Hepatocyte (in vitro differentiated cells): ENCODE measurements around the gene DDIT4. TPM values are rescaled to one million over a fixed set of nuclear protein-coding genes. Genes with fewer than 3 reads are reported as not detected.
A peak's percentile ranks its signal among the peaks of the same experiment; 100 is the strongest.

ENCODE experiments used
- DNase-seq: peaks from one replicate; pipeline ENCODE4 v3.0.0-alpha.2; 2016; ENCODE audit warnings: low spot score
- H2AFZ ChIP-seq: fragments of 200-600 bp; sonication (generic); 2 replicates; pipeline ENCODE4 v1.6.0; 2016; ENCODE audit warnings: antibody characterized with exemption, mild to moderate bottlenecking
- H3K27ac ChIP-seq: fragments of 200-600 bp; sonication (generic); 2 replicates; pipeline ENCODE4 v1.5.1; 2016; ENCODE audit warnings: mild to moderate bottlenecking
- H3K27me3 ChIP-seq: fragments of 200-600 bp; sonication (generic); 2 replicates; pipeline ENCODE4 v1.6.1; 2016
- H3K36me3 ChIP-seq: fragments of 200-600 bp; sonication (generic); replicated peaks from 2 replicates; pipeline ENCODE4 v1.5.1; 2016; ENCODE audit warnings: low read depth; ENCODE audit not compliant: insufficient read depth
- H3K4me1 ChIP-seq: fragments of 200-600 bp; sonication (generic); 2 replicates; pipeline ENCODE4 v1.5.1; 2016; ENCODE audit warnings: mild to moderate bottlenecking, moderate library complexity; ENCODE audit not compliant: insufficient read depth
- H3K4me2 ChIP-seq: fragments of 200-600 bp; sonication (generic); 2 replicates; pipeline ENCODE4 v1.6.0; 2016
- H3K4me3 ChIP-seq: fragments of 200-600 bp; sonication (generic); 2 replicates; pipeline ENCODE4 v1.5.1; 2016; ENCODE audit warnings: mild to moderate bottlenecking
- H3K79me2 ChIP-seq: fragments of 200-600 bp; sonication (generic); 2 replicates; pipeline ENCODE4 v1.6.0; 2017; ENCODE audit warnings: mild to moderate bottlenecking
- H3K9me2 ChIP-seq: fragments of 200-600 bp; sonication (generic); replicated peaks from 2 replicates; pipeline ENCODE4 v1.6.0; 2017; ENCODE audit warnings: mild to moderate bottlenecking; ENCODE audit not compliant: insufficient read depth
- H3K9me3 ChIP-seq: fragments of 200-600 bp; sonication (generic); 2 replicates; pipeline ENCODE4 v1.5.1; 2016; ENCODE audit warnings: low read depth, mild to moderate bottlenecking
- H4K20me1 ChIP-seq: fragments of 200-600 bp; sonication (generic); 2 replicates; pipeline ENCODE4 v1.6.0; 2016; ENCODE audit warnings: mild to moderate bottlenecking; ENCODE audit not compliant: insufficient read depth, poor library complexity, severe bottlenecking
- CTCF ChIP-seq: fragments of 200-600 bp; sonication (generic); IDR thresholded peaks from 2 replicates; pipeline ENCODE4 v1.5.1; 2016; ENCODE audit warnings: antibody characterized with exemption, mild to moderate bottlenecking; ENCODE audit not compliant: poor library complexity
- EZH2 ChIP-seq: fragments of 200-600 bp; sonication (generic); IDR thresholded peaks from 2 replicates; pipeline ENCODE4 v1.6.1; 2016; ENCODE audit warnings: antibody characterized with exemption, mild to moderate bottlenecking, borderline replicate concordance
- EZH2phosphoT487 ChIP-seq: fragments of 200-600 bp; sonication (generic); IDR thresholded peaks from one replicate; pipeline ENCODE4 v1.6.1; 2018; ENCODE audit warnings: antibody characterized with exemption, mild to moderate bottlenecking, low read depth, moderate library complexity; ENCODE audit not compliant: unreplicated experiment, severe bottlenecking
- WGBS: methylation state at CpG from one replicate; pipeline ENCODE4 v1.1.6; 2016; ENCODE audit warnings: low lambda C conversion rate; ENCODE audit errors: missing lambda C conversion rate; 5-methylcytosine and 5-hydroxymethylcytosine counted together
- polyA plus RNA-seq: library from polyadenylated mRNA; unstranded; fragments of >200 nt; fragmentation: Nextera tagmentation; extraction: Ambion mirVana; gene quantifications from 2 replicates; pipeline ENCODE4 v1.2.1, GENCODE V29; 2016
- total RNA-seq: library from RNA; depleted of rRNA; stranded (reverse); fragments of >200 nt; gene quantifications from 2 replicates; pipeline ENCODE4 v1.2.3, GENCODE V29; 2014

The DDIT4 gene
- total and polyA plus RNA-seq, 2 experiments from 2014 or later = 165 to 235 TPM

- no peak for TF ChIP-seq EZH2
- no peak for TF ChIP-seq CTCF
- no peak for TF ChIP-seq EZH2phosphoT487
- Histone ChIP-seq H3K9me3 (no peaks in the 10 kb centered on the region), H4K20me1 (no peaks in the 10 kb centered on the region), H3K79me2 (no peaks in the 10 kb centered on the region), H2AFZ (no peak overlapping the region), H3K27ac (peak overlapping the region; percentile 97), H3K27me3 (no peaks in the 10 kb centered on the region), H3K36me3 (no peaks in the 10 kb centered on the region), H3K4me2 (no peak overlapping the region), H3K4me1 (peaks cover 39% of the 10 kb centered on the region), H3K9me2 (no peaks in the 10 kb centered on the region), H3K4me3 (no peak overlapping the region)
- WGBS = 93% methylated on average over 4 of the region's 4 CpGs
- DNase-seq = no peak
These were observed 36.9 kb downstream of the DDIT4 start for GRCh38 chr10:72310636-72311035.

- no peak for DNase-seq
- Histone ChIP-seq H3K36me3 (no peaks in the 10 kb centered on the region), H3K9me3 (no peaks in the 10 kb centered on the region), H3K27ac (no peak overlapping the region), H4K20me1 (no peaks in the 10 kb centered on the region), H2AFZ (no peak overlapping the region), H3K4me3 (no peak overlapping the region), H3K9me2 (no peaks in the 10 kb centered on the region), H3K27me3 (no peaks in the 10 kb centered on the region), H3K79me2 (no peaks in the 10 kb centered on the region), H3K4me2 (no peak overlapping the region), H3K4me1 (peaks cover 48% of the 10 kb centered on the region)
- no peak for TF ChIP-seq EZH2phosphoT487
- no peak for TF ChIP-seq EZH2
- TF ChIP-seq CTCF = no peak
- 87% methylated on average over 7 of the region's 7 CpGs for WGBS
These were observed 37.9 kb downstream of the DDIT4 start for GRCh38 chr10:72311667-72312066.

- 93% methylated on average over 8 of the region's 8 CpGs for WGBS
- no peak for TF ChIP-seq CTCF
- TF ChIP-seq EZH2phosphoT487 = no peak
- no peak for TF ChIP-seq EZH2
- no peak overlapping the region for H2AFZ ChIP-seq
These were observed 39.2 kb downstream of the DDIT4 start for GRCh38 chr10:72312865-72313391.

GRCh38 chr10:72314263-72314662, 40.5 kb downstream of the DDIT4 start:
- WGBS = 94% methylated on average over 7 of the region's 7 CpGs
- Histone ChIP-seq H3K4me2 (no peak overlapping the region), H4K20me1 (no peaks in the 10 kb centered on the region), H3K4me1 (peaks cover 39% of the 10 kb centered on the region), H3K27me3 (no peaks in the 10 kb centered on the region), H3K27ac (no peak overlapping the region), H3K36me3 (no peaks in the 10 kb centered on the region), H3K9me2 (no peaks in the 10 kb centered on the region), H3K79me2 (no peaks in the 10 kb centered on the region), H3K4me3 (no peak overlapping the region), H2AFZ (no peak overlapping the region), H3K9me3 (no peaks in the 10 kb centered on the region)
- no peak for TF ChIP-seq EZH2
- DNase-seq = no peak

More at GRCh38 chr10:72312865-72313391, 39.2 kb downstream of the DDIT4 start:
- H4K20me1 ChIP-seq = no peaks in the 10 kb centered on the region
- no peak for DNase-seq
- H3K27ac ChIP-seq = no peak overlapping the region
- no peak overlapping the region for H3K4me2 ChIP-seq
- H3K9me3 ChIP-seq = no peaks in the 10 kb centered on the region
- no peak overlapping the region for H3K4me3 ChIP-seq
- no peaks in the 10 kb centered on the region for H3K9me2 ChIP-seq
- no peaks in the 10 kb centered on the region for H3K27me3 ChIP-seq
- no peaks in the 10 kb centered on the region for H3K36me3 ChIP-seq
- no peaks in the 10 kb centered on the region for H3K79me2 ChIP-seq
- peaks cover 44% of the 10 kb centered on the region for H3K4me1 ChIP-seq
